Activated naive CD8-positive, alpha-beta T cell treated with anti-CD3 and anti-CD28 coated beads, Interleukin-2, amount 10 ng/mL, durations not matched to agents 7 days and 5 days (primary cell): ENCODE data around the gene SDF4. TPM values are rescaled to one million over a fixed set of nuclear protein-coding genes. Genes with fewer than 3 reads are reported as not detected.
"Not testable (repeated sequence)": the region's sequence is repeated elsewhere in the genome, so short reads cannot be mapped to it uniquely, and the experiment has no call there.

Experiments used
- ATAC-seq: fragments of 150-1000 bp; cut with Tn5 transposase; one replicate; pipeline ENCODE4 v1.10.0; 2021; ENCODE audit warnings: low read depth, moderate library complexity
- POLR2A ChIA-PET: fragments of 350-600 bp; sonication (Branson Sonifier 250); formaldehyde crosslinking; loops from one replicate; lab custom pipeline; 2021; ENCODE audit warnings: antibody characterized with exemption; lab: Charles Lee
- DNase-seq: peaks from one replicate; pipeline ENCODE4 v3.0.0; 2021
- H3K27ac Mint-ChIP-seq: one replicate; pipeline ENCODE4 v1.8.0; 2022; ENCODE audit warnings: mild to moderate bottlenecking, mixed read lengths
- H3K27me3 Mint-ChIP-seq: one replicate; pipeline ENCODE4 v1.8.0; 2022; ENCODE audit warnings: mild to moderate bottlenecking, moderate library complexity, mixed read lengths
- H3K36me3 Mint-ChIP-seq: one replicate; pipeline ENCODE4 v1.8.0; 2021; ENCODE audit warnings: mild to moderate bottlenecking, mixed read lengths
- H3K4me1 Mint-ChIP-seq: one replicate; pipeline ENCODE4 v1.8.0; 2021; ENCODE audit warnings: mixed read lengths
- H3K4me3 Mint-ChIP-seq: one replicate; pipeline ENCODE4 v1.8.0; 2022; ENCODE audit warnings: mild to moderate bottlenecking, moderate library complexity, mixed read lengths
- H3K9me3 Mint-ChIP-seq: one replicate; pipeline ENCODE4 v1.8.0; 2021; ENCODE audit warnings: mixed read lengths
- total RNA-seq, 2 experiments: library from RNA; stranded (reverse); gene quantifications; one replicate each; pipeline ENCODE4 v1.2.3, GENCODE V29; 2021

SDF4 gene
- total RNA-seq, 2 experiments from 2014 or later = 99.1 to 103 TPM

- Mint-ChIP-seq H3K27me3 (no peaks in the 10 kb centered on the region), H3K36me3 (peaks cover 3% of the 10 kb centered on the region), H3K9me3 (peaks cover 8% of the 10 kb centered on the region), H3K4me3 (no peak overlapping the region), H3K27ac (no peak overlapping the region), H3K4me1 (peaks cover 4% of the 10 kb centered on the region)
- ATAC-seq = no peak
- POLR2A ChIA-PET = no interaction called here
- DNase-seq = peak; percentile 31
These were observed 33.2 kb downstream of the SDF4 start for GRCh38 chr1:1198423-1199140.

DNA sequence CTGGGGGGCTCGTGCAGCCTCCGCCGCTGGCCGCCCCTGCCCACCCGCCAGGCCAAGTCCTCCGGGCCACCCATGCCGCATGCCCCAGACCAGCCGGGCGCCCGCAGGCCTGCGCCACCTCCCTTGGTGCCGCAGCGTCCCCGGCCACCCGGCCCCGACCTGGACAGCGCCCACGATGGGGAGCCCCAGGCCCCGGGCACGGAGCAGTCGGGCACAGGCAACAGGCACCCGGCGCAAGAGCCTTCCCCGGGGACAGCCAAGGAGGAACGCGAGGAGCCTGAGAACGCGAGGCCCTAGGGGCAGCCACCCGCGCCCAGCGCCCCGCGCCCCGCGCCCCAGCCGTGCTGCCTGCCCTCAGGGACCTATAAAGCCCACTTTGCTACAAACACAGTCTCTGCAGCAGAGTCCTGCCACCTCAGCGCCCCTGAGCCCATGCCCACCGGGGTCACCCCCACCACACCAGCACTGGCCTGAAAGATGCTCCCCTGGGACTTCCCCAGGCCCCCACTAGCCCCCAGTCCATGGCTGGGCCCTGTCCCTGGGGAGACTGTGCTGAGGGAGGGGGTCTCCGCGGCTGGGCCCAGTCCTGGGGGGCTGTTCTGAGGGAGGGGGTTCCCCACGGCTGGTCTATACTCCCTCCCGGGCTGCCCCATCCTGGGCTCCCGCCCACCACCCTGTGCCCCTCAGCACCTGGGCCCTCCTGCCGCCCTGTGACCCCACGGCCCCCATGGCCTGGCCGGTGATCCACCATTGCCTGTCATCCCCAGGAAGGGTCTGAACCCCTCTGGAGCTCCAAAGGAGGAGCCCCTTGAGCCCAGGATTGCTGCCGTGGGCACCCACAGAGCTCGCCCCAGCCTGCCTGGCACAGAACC lies 34.0 kb downstream of the SDF4 start:
- Mint-ChIP-seq H3K27me3 (no peaks in the 10 kb centered on the region), H3K9me3 (peaks cover 8% of the 10 kb centered on the region), H3K4me3 (no peak overlapping the region), H3K4me1 (peaks cover 4% of the 10 kb centered on the region), H3K36me3 (peaks cover 3% of the 10 kb centered on the region), H3K27ac (no peak overlapping the region)
- POLR2A ChIA-PET = no interaction called here
- ATAC-seq (no peak), DNase-seq (peak; percentile 30)

DNA sequence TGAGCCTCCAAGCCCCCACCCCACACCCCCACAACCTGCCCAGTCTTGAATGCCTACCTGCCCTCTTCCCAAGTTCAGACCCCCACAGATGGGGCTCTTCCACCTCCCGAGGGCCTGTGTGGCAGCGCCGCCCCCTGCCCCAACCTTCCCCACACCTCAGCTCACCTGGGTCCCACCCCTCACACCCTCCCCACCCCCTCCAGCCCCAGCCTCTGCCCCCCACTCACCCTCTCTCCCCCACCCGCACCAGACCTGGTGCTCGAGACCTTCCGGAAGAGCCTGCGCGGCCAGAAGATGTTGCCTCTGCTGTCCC lies 34.7 kb downstream of the SDF4 start:
- Mint-ChIP-seq H3K4me3 (no peak overlapping the region), H3K27me3 (no peaks in the 10 kb centered on the region), H3K4me1 (peaks cover 4% of the 10 kb centered on the region), H3K27ac (no peak overlapping the region), H3K36me3 (peaks cover 3% of the 10 kb centered on the region), H3K9me3 (peaks cover 9% of the 10 kb centered on the region)
- POLR2A ChIA-PET = no interaction called here
- ATAC-seq (no peak), DNase-seq (no peak)

DNA sequence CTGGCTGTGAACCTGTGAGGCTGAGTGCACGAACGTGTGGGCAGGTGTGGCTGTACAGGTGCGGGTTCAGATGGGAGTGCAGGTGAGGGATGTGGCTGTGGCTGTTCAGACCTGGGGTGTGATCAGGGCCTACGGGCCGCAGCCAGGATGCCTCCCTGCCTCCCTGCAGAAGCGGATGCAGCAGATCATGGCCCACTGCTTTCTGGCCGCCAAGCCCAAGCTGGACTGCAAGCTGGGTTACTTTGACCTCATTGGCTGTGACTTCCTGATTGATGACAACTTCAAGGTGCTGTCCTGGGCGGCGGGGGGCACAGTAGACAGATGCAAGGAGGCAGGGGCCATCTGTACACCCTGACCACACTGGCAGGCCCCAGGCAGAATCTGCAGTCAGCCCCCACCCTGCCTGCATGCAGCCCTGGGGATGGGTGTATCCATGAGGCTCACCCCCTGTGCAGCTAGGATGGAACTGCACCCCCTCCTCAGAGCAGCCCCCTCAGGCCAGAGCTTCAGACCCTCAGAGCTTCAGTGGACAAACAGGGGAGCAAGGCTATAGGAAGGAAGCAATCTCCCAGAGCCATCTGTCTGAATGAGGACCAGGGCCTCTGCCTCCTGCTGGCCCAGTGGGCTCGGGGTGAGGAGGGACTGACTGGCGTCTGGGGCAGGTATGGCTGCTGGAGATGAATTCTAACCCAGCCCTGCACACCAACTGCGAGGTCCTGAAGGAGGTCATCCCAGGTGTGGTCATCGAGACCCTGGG lies 35.2 kb downstream of the SDF4 start:
- Mint-ChIP-seq H3K36me3 (peaks cover 3% of the 10 kb centered on the region), H3K27me3 (no peaks in the 10 kb centered on the region), H3K9me3 (peaks cover 14% of the 10 kb centered on the region), H3K4me3 (no peak overlapping the region), H3K4me1 (peaks cover 4% of the 10 kb centered on the region), H3K27ac (no peak overlapping the region)
- POLR2A ChIA-PET = no interaction called here
- no peak for ATAC-seq
- peak; percentile 28 for DNase-seq

DNA sequence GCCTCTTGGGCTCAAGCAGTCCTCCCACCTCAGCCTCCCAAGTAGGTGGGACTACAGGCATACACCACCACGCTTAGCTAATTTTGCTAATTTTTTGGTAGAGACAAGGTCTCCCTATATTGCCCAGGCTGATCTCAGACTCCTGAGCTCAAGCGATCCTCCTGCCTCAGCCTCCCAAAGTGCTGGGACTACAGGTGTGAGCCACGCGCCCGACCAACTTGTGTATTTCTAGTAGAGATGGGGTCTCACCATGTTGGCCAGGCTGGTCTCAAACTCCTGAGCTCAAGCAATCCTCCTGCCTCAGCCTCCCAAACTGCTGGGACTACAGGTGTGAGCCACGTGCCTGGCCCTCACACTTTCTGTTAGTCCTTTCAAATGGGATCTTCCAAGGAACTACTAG lies 36.1 kb downstream of the SDF4 start:
- DNase-seq, H3K4me1 Mint-ChIP-seq, H3K27ac Mint-ChIP-seq, H3K4me3 Mint-ChIP-seq, H3K27me3 Mint-ChIP-seq, H3K36me3 Mint-ChIP-seq, POLR2A ChIA-PET, ATAC-seq: not testable (repeated sequence)
- peaks cover 16% of the 10 kb centered on the region for H3K9me3 Mint-ChIP-seq

- Mint-ChIP-seq H3K4me1 (no peaks in the 10 kb centered on the region), H3K27me3 (peaks cover 4% of the 10 kb centered on the region), H3K27ac (no peak overlapping the region), H3K9me3 (peaks cover 16% of the 10 kb centered on the region), H3K36me3 (peaks cover 3% of the 10 kb centered on the region), H3K4me3 (no peak overlapping the region)
- ATAC-seq = no peak
- DNase-seq = no peak
- POLR2A ChIA-PET = no interaction called here
These were observed 37.1 kb downstream of the SDF4 start for GRCh38 chr1:1194723-1195122.

GRCh38 chr1:1191734-1192133 lies 40.1 kb downstream of the SDF4 start:
- no peak overlapping the region for H3K4me3 Mint-ChIP-seq
- peaks cover 3% of the 10 kb centered on the region for H3K36me3 Mint-ChIP-seq
- H3K4me1 Mint-ChIP-seq = no peaks in the 10 kb centered on the region
- H3K9me3 Mint-ChIP-seq = peaks cover 18% of the 10 kb centered on the region
- no peak for ATAC-seq
- POLR2A ChIA-PET = no interaction called here
- H3K27ac Mint-ChIP-seq = no peak overlapping the region
- peaks cover 16% of the 10 kb centered on the region for H3K27me3 Mint-ChIP-seq
- DNase-seq = no peak

DNA sequence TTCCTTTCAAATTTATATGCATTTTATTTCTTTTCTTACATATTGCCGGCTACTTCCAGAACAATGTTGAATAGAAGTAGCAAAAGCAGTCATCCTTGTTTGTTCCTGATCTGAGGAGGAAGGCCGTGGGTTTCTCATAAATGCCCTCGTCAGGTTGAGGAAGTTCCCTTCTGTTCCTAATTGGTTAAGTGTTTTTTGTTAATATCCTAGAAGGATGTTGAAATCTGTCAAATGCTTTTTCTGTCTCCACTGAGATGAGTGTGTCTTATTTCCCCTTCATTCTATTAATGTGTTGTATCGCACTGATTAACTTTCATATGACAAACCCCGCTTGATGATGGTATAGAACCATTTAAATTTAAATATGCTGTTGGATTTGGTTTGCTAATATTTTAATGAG lies 42.7 kb downstream of the SDF4 start:
- H3K4me3 Mint-ChIP-seq = no peak overlapping the region
- H3K36me3 Mint-ChIP-seq = no peaks in the 10 kb centered on the region
- POLR2A ChIA-PET = no interaction called here
- H3K4me1 Mint-ChIP-seq = no peaks in the 10 kb centered on the region
- peaks cover 21% of the 10 kb centered on the region for H3K27me3 Mint-ChIP-seq
- ATAC-seq (no peak), DNase-seq (no peak)
- peaks cover 10% of the 10 kb centered on the region for H3K9me3 Mint-ChIP-seq
- H3K27ac Mint-ChIP-seq = no peak overlapping the region

DNA sequence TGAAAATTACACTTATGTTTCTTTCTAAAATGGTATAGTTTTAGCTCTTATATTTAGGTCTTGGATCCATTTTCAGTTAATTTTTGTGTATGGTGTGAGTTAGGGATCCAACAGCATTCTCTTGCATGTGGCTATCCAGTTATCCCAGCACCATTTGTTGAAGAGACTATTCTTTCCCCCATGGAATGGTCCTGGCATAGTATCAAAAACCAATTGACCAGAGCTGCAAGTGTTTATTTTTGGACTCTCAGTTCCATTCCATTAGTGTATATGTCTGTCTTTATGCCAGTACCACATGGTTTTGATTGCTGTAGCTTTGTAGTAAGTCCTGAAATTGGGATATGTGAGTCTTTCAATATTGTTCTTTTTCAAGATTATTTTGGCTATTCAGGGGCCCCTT lies 43.9 kb downstream of the SDF4 start:
- DNase-seq (no peak), ATAC-seq (no peak)
- no peak overlapping the region for H3K4me3 Mint-ChIP-seq
- H3K36me3 Mint-ChIP-seq = no peaks in the 10 kb centered on the region
- peaks cover 21% of the 10 kb centered on the region for H3K27me3 Mint-ChIP-seq
- no peak overlapping the region for H3K27ac Mint-ChIP-seq
- POLR2A ChIA-PET = interaction anchor here (0.7 kb wide), 2 partner anchors 14 to 43 kb away, joined by 3 read pairs; partner anchors contain the start of gene TTLL10
- H3K4me1 Mint-ChIP-seq = no peaks in the 10 kb centered on the region
- peaks cover 10% of the 10 kb centered on the region for H3K9me3 Mint-ChIP-seq

GRCh38 chr1:1185101-1185765 lies 46.6 kb downstream of the SDF4 start:
- H3K4me1 Mint-ChIP-seq = peaks cover 4% of the 10 kb centered on the region
- POLR2A ChIA-PET = no interaction called here
- H3K4me3 Mint-ChIP-seq = no peak overlapping the region
- H3K36me3 Mint-ChIP-seq = no peaks in the 10 kb centered on the region
- ATAC-seq = no peak
- H3K27ac Mint-ChIP-seq = no peak overlapping the region
- DNase-seq = no peak
- peaks cover 23% of the 10 kb centered on the region for H3K27me3 Mint-ChIP-seq
- H3K9me3 Mint-ChIP-seq = peaks cover 2% of the 10 kb centered on the region

GRCh38 chr1:1183833-1184775 lies 47.7 kb downstream of the SDF4 start:
- H3K4me3 Mint-ChIP-seq = no peak overlapping the region
- H3K36me3 Mint-ChIP-seq = no peaks in the 10 kb centered on the region
- H3K4me1 Mint-ChIP-seq = peaks cover 4% of the 10 kb centered on the region
- H3K27ac Mint-ChIP-seq = no peak overlapping the region
- DNase-seq (no peak), ATAC-seq (no peak)
- peaks cover 17% of the 10 kb centered on the region for H3K27me3 Mint-ChIP-seq
- POLR2A ChIA-PET = no interaction called here
- peaks cover 2% of the 10 kb centered on the region for H3K9me3 Mint-ChIP-seq

DNA sequence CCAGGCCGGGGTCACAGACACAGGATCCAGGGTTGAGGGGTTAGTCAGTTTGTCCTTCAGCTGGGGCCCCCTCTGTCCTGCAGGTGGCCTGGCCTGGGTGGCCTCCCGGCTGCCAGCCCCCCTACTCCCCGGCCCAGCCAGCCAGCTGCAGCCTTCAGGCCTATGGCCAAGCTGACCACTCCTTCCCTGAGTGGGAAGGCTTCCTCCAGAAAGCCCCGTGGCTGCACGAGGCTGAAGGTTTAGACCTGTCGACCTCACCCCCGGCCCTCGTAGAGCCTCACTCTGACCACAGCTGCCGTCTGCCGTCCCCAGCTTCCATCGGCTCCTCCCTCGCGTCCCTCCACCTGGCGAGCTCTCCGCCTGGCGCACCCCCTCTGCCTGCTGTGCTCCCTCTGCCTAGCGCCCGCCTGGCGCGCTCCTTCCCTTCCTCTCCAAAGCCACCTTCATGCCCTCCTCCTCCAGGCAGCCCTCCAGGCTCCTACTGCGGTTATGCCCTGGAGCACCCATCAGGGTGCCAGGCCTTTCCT lies 48.5 kb downstream of the SDF4 start:
- Mint-ChIP-seq H3K27ac (no peak overlapping the region), H3K27me3 (peaks cover 14% of the 10 kb centered on the region), H3K4me3 (no peak overlapping the region), H3K9me3 (peaks cover 2% of the 10 kb centered on the region), H3K4me1 (peaks cover 4% of the 10 kb centered on the region), H3K36me3 (no peaks in the 10 kb centered on the region)
- ATAC-seq = no peak
- DNase-seq = no peak
- POLR2A ChIA-PET = no interaction called here
